GM08714 (cell line): ENCODE results near the gene RAB33A.
A peak's percentile ranks its signal among the peaks of the same experiment; 100 is the strongest.

Experiments
- H3K4me3 ChIP-seq: fragments of 200-500 bp; sonication (Bioruptor generic); 2 replicates; pipeline ENCODE4 v1.5.1; 2014; ENCODE audit warnings: mild to moderate bottlenecking, low read length, inconsistent platforms
- ZNF274 ChIP-seq: IDR thresholded peaks from 2 replicates; pipeline ENCODE4 v1.6.1; 2012; ENCODE audit warnings: mild to moderate bottlenecking, low read depth, low read length

The RAB33A gene

GRCh38 chrX:130163398-130163797 lies 8.4 kb upstream of the RAB33A start:
- no peak overlapping the region for H3K4me3 ChIP-seq
- TF ChIP-seq ZNF274 = no peak

GRCh38 chrX:130165181-130165702 lies 6.5 kb upstream of the RAB33A start:
- H3K4me3 ChIP-seq = peak overlapping the region; percentile 89
- no peak for TF ChIP-seq ZNF274

- no peak for TF ChIP-seq ZNF274
- H3K4me3 ChIP-seq = peak within 1 kb of the TSS; percentile 96
Measured at GRCh38 chrX:130165703-130166502, 5.9 kb upstream of the RAB33A start, which contains the start of gene AIFM1. TSS of gene AIFM1 (minus strand) at chrX:130165841. CDS start at chrX:130165656, 185 bp downstream.

DNA sequence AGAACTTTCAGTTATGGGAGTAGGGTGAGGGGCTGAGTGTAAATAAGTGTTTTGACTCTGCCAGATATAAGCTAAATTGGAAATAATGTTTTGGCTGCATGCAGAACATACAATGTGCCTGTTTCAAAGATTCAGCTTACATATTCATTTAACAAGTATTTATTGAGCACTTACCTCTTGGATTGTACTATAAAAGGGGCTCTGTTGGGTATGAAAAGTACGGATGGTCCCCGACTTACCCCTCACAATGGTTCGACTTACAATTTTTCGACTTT lies 5.3 kb upstream of the RAB33A start:
- H3K4me3 ChIP-seq = peak overlapping the region; percentile 96
- TF ChIP-seq ZNF274 = no peak

DNA sequence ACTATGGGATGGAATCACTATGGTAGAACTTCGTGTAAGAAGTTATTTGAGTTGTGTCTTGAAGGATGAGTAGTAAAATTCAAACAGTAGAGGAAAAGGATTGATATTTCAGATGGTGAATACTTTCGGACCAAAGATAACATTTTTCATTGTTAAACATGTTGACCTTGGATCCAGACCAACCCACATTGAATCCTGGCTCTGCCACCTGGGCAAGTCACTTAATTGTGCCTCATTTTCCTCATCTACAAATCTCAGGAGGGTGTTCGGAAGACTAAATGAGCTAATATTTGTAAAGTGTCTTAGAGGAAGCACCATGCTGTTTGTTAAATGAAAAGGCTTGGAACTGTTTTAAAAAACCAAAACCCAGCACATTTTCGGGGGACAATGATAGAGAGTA lies 4.7 kb upstream of the RAB33A start:
- TF ChIP-seq ZNF274 = no peak
- no peak overlapping the region; the same call in 1 of the 2 replicates for H3K4me3 ChIP-seq

GRCh38 chrX:130170752-130171445 lies 863 bp upstream of the RAB33A start:
- TF ChIP-seq ZNF274 = no peak
- peak overlapping the region; percentile 78; the same call in 1 of the 2 replicates for H3K4me3 ChIP-seq

DNA sequence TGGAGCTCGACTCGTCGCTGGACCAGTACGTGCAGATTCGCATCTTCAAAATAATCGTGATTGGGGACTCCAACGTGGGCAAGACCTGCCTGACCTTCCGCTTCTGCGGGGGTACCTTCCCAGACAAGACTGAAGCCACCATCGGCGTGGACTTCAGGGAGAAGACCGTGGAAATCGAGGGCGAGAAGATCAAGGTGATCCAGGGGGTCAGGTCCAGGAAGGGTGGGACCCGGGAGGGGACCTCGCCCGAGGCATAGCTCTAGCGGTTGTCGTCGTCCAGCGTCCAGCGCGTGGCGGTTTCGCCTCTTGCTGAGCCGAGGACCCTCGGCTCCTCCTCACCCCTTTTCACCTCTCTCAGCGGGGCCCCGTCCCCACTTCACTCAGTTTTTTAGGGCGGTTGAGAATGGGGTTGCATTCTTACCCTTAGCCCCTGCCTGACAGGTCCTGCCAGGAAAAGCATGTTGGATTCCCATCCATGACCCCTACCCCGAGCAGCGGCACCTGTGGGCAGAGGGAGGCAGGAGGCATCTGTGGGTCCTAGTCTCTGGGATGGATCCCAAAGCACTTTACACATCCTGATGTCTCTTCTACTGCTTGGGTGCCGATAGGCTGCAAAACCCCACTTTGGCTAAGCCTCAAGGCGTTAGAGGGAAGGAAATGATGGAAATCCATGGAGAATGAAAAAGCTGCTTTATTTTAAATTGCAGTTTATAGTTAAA lies 524 bp downstream of the RAB33A start:
- peak overlapping the region; percentile 78; the same call in 1 of the 2 replicates for H3K4me3 ChIP-seq
- TF ChIP-seq ZNF274 = no peak

GRCh38 chrX:130173190-130173895 lies 1.6 kb downstream of the RAB33A start:
- TF ChIP-seq ZNF274 = no peak
- peak overlapping the region; percentile 78; the same call in 1 of the 2 replicates for H3K4me3 ChIP-seq

DNA sequence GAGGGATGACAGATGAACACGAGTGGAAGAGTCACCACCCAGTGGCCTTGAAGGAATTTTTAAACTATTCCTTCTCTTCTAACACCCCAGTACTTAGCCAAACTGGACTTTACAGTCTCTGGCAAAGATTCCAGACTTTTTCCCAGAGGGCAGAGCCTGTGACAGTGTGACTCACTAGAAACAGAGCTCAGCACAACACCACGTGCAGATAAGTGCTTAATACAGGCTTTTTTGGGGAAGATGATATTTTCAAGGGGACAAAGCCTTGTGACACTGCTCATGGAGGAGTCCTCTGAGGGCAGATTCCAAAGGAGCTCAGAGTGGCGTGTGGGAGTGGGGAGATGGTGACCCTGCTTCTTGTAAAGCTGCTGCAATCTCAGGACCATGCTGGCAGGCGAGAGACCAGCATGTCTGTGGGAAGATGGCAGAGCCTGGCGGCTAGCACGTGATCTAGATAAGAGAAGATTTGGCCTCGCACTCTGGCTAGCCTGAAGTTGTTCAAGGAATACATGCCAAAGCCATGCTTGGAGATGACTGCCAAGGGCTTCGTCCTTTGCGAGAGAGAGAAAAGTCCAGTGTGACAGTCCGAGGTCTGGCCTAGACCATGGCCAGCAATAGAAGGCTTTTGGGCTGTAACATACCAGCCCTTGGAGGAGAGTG lies 2.4 kb downstream of the RAB33A start:
- peak overlapping the region; percentile 6; the same call in 1 of the 2 replicates for H3K4me3 ChIP-seq
- TF ChIP-seq ZNF274 = no peak

GRCh38 chrX:130174937-130175336 lies 3.2 kb downstream of the RAB33A start:
- no peak overlapping the region for H3K4me3 ChIP-seq
- no peak for TF ChIP-seq ZNF274

- TF ChIP-seq ZNF274 = no peak
- peak overlapping the region; percentile 8; the same call in 1 of the 2 replicates for H3K4me3 ChIP-seq
Measured at GRCh38 chrX:130176354-130176776, 4.6 kb downstream of the RAB33A start.

DNA sequence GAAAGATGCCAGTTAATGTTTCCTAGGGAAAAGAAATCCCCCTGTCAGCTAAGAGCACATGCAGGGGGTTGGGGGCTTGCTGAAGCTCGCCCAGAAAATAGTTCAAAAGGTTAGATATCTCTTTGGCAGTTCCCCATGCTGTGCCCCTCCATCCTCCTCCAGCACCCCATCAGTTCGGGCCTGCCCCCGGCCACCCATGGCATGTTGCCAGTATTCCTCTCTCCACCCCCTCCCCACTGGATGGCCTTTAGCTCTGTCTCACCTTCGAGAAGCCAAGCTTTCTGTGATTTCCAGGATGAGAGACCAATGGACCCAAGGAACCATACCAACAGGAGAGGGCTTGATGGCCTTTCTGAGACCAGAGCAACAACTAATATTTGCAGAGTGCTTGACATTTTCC lies 5.2 kb downstream of the RAB33A start:
- no peak for TF ChIP-seq ZNF274
- peak overlapping the region; percentile 8; the same call in 1 of the 2 replicates for H3K4me3 ChIP-seq

- TF ChIP-seq ZNF274 = no peak
- H3K4me3 ChIP-seq = no peak overlapping the region
Measured at GRCh38 chrX:130179170-130179569, 7.4 kb downstream of the RAB33A start.
